Loucy (cell line): ENCODE data around the gene MTG2.

Experiments
- H2AFZ ChIP-seq: fragments of 200-600 bp; sonication (generic); 2 replicates; pipeline ENCODE4 v1.6.0; 2016; ENCODE audit warnings: antibody characterized with exemption, mild to moderate bottlenecking, low read length, moderate library complexity
- H3F3A ChIP-seq: fragments of 200-600 bp; 2 replicates; pipeline ENCODE4 v1.6.0; 2016; ENCODE audit warnings: antibody characterized with exemption, low read depth, mild to moderate bottlenecking
- H3K27me3 ChIP-seq: fragments of 200-600 bp; sonication (generic); 2 replicates; pipeline ENCODE4 v1.6.1; 2014; ENCODE audit warnings: low read length, mild to moderate bottlenecking; ENCODE audit not compliant: insufficient read depth, poor library complexity, severe bottlenecking
- H3K36me3 ChIP-seq: fragments of 200-600 bp; sonication (generic); 2 replicates; pipeline ENCODE4 v1.6.1; 2016; ENCODE audit warnings: low read length; ENCODE audit not compliant: insufficient read depth
- H3K4me1 ChIP-seq: fragments of 200-600 bp; sonication (generic); 2 replicates; pipeline ENCODE4 v1.5.1; 2014; ENCODE audit warnings: low read length, mild to moderate bottlenecking; ENCODE audit not compliant: insufficient read depth, poor library complexity, severe bottlenecking
- H3K4me2 ChIP-seq: fragments of 200-600 bp; sonication (generic); 2 replicates; pipeline ENCODE4 v1.6.0; 2014; ENCODE audit warnings: antibody characterized with exemption, low read length, low read depth, mild to moderate bottlenecking; ENCODE audit not compliant: poor library complexity, severe bottlenecking
- H3K4me3 ChIP-seq: fragments of 200-600 bp; sonication (generic); 2 replicates; pipeline ENCODE4 v1.5.1; 2014; ENCODE audit warnings: low read length, mild to moderate bottlenecking, mixed read lengths; ENCODE audit not compliant: poor library complexity, severe bottlenecking
- H3K79me2 ChIP-seq: fragments of 200-600 bp; sonication (generic); 2 replicates; pipeline ENCODE4 v1.6.1; 2014; ENCODE audit warnings: low read length; ENCODE audit not compliant: insufficient read depth
- H3K9ac ChIP-seq: fragments of 200-600 bp; sonication (generic); 2 replicates; pipeline ENCODE4 v1.6.0; 2014; ENCODE audit warnings: mild to moderate bottlenecking, low read depth, low read length, moderate library complexity; ENCODE audit not compliant: poor library complexity, severe bottlenecking
- H3K9me2 ChIP-seq: fragments of 200-600 bp; sonication (generic); replicated peaks from 2 replicates; pipeline ENCODE4 v1.6.1; 2016; ENCODE audit warnings: low read depth, low read length, mixed read lengths
- H3K9me3 ChIP-seq: fragments of 200-600 bp; sonication (generic); 2 replicates; pipeline ENCODE4 v1.6.1; 2014; ENCODE audit warnings: mild to moderate bottlenecking, antibody characterized with exemption, low read length, low read depth; ENCODE audit not compliant: insufficient read depth
- H4K20me1 ChIP-seq: fragments of 200-600 bp; sonication (generic); 2 replicates; pipeline ENCODE4 v1.6.0; 2014; ENCODE audit warnings: antibody characterized with exemption, low read length, mild to moderate bottlenecking; ENCODE audit not compliant: insufficient read depth, poor library complexity, severe bottlenecking
- CTCF ChIP-seq: fragments of 200-600 bp; sonication (generic); conservative IDR thresholded peaks from 2 replicates; pipeline ENCODE4 v1.5.1; 2014; ENCODE audit warnings: mild to moderate bottlenecking, antibody characterized with exemption, low read length
- EZH2phosphoT487 ChIP-seq: fragments of 200-600 bp; IDR thresholded peaks from 2 replicates; pipeline ENCODE4 v1.6.1; 2018; ENCODE audit warnings: antibody characterized with exemption, mild to moderate bottlenecking, moderate library complexity, borderline replicate concordance

The MTG2 gene

DNA sequence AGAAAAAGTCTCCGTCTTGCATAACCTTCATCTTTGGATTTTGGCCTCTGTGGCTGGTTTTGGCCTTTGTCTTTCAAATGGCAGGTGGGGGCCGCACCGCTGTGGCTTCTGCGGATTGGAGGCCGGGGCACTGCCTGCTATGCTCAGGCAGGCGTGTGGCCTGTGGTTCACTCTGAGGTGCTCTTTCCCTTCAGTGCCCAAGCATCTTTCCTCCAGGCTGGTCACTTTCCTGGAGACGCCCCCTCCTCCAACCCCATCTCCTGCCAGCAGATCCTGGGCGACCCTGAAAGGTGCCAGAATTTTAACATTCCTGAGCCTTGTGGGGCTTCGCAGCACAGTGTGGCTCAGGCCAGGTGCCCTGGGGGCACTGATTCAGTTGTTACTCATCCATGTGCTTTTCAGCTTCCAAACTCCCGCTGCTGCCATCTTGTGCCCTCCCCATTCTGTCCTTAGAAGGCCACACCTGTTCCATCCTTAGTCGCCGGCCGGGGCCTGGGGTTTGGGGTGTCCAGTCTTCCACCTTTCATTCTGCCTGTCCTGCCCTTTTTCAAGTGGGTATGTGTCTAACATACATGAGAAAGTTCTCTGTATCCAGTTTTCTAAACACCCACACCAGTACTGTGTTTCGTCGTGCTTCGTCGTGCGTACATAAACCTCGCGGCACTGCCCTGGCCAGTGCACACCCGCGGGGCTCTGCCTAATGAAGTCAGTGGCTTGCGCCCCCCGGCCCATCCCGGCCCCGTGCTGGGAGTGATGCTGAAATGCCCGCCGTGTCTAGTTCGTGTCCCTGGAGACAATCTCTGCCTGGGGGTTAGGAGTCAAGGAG, 27.2 kb upstream of the MTG2 start:
- Histone ChIP-seq H3K4me2 (no peak overlapping the region), H3K9me3 (no peaks in the 10 kb centered on the region), H3K79me2 (peaks cover 91% of the 10 kb centered on the region), H4K20me1 (peaks cover 42% of the 10 kb centered on the region), H3F3A (no peaks in the 10 kb centered on the region), H2AFZ (no peak overlapping the region), H3K9me2 (no peaks in the 10 kb centered on the region), H3K27me3 (no peaks in the 10 kb centered on the region), H3K4me3 (no peak overlapping the region), H3K9ac (no peak overlapping the region), H3K4me1 (no peaks in the 10 kb centered on the region), H3K36me3 (peaks cover 43% of the 10 kb centered on the region; the same call in 1 of the 2 replicates)
- TF ChIP-seq EZH2phosphoT487 (no peak), CTCF (no peak)

- peaks cover 49% of the 10 kb centered on the region; the same call in 1 of the 2 replicates for H3K36me3 ChIP-seq
- no peaks in the 10 kb centered on the region for H3F3A ChIP-seq
- no peak overlapping the region for H2AFZ ChIP-seq
- no peak overlapping the region for H3K4me3 ChIP-seq
- no peaks in the 10 kb centered on the region for H3K4me1 ChIP-seq
- no peaks in the 10 kb centered on the region for H3K9me2 ChIP-seq
- TF ChIP-seq CTCF, result no peak
- H3K4me2 ChIP-seq, result no peak overlapping the region
- no peak overlapping the region for H3K9ac ChIP-seq
- H3K27me3 ChIP-seq, result no peaks in the 10 kb centered on the region
- H4K20me1 ChIP-seq, result peaks cover 37% of the 10 kb centered on the region
- peaks cover 85% of the 10 kb centered on the region for H3K79me2 ChIP-seq
- no peaks in the 10 kb centered on the region for H3K9me3 ChIP-seq
These were observed 26.6 kb upstream of the MTG2 start for GRCh38 chr20:62156254-62156556.

GRCh38 chr20:62156592-62157386, 26.0 kb upstream of the MTG2 start:
- Histone ChIP-seq H3K4me3 (no peak overlapping the region), H3K27me3 (no peaks in the 10 kb centered on the region), H3K9me2 (no peaks in the 10 kb centered on the region), H3K36me3 (peaks cover 55% of the 10 kb centered on the region; the same call in 1 of the 2 replicates), H3F3A (no peaks in the 10 kb centered on the region), H3K9me3 (no peaks in the 10 kb centered on the region), H3K4me2 (no peak overlapping the region), H3K79me2 (peaks cover 79% of the 10 kb centered on the region), H3K4me1 (no peaks in the 10 kb centered on the region), H2AFZ (no peak overlapping the region), H4K20me1 (peaks cover 32% of the 10 kb centered on the region), H3K9ac (no peak overlapping the region)
- TF ChIP-seq EZH2phosphoT487 (no peak), CTCF (peak; percentile 79)
